ENCODE data around the gene FOXRED1. TPM values are rescaled to one million over a fixed set of nuclear protein-coding genes. Genes with fewer than 3 reads are reported as not detected.
A peak's percentile ranks its signal among the peaks of the same experiment; 100 is the strongest.

FOXRED1 gene
- total RNA-seq, 1 experiment from 2014 or later: 67.5 TPM

GRCh38 chr11:126263489-126263888 is 5.5 kb upstream of the FOXRED1 start:
- Histone ChIP-seq H2AK5ac (ENCODE audit: insufficient read length, low read length) (no peak overlapping the region), H3K4me1 (ENCODE audit: insufficient read depth, low read length) (no peaks in the 10 kb centered on the region; the same call in 1 of the 2 replicates), H3K23ac (ENCODE audit: insufficient read length, low read depth, low read length) (no peak overlapping the region), H4K8ac (replicated peaks; ENCODE audit: insufficient read length, low read depth, low read length) (no peak overlapping the region), H3T11ph (ENCODE audit: low read length) (no peak overlapping the region), H2AFZ (ENCODE audit: low read length) (no peak overlapping the region), H4K91ac (ENCODE audit: insufficient read length, low read depth, low read length) (no peak overlapping the region), H3K27ac (ENCODE audit: insufficient read length, low read depth, low read length) (no peak overlapping the region), H3K79me1 (ENCODE audit: insufficient read depth, low read depth, low read length, poor library complexity, severe bottlenecking) (peaks cover 4% of the 10 kb centered on the region), H3K9me3 (ENCODE audit: control insufficient read depth, low read depth, low read length) (no peaks in the 10 kb centered on the region), H4K20me1 (ENCODE audit: control insufficient read depth, insufficient read depth, insufficient read length) (no peaks in the 10 kb centered on the region), H3K9ac (ENCODE audit: extremely low read depth, insufficient read length, low read length) (no peak overlapping the region), H3K14ac (ENCODE audit: insufficient read depth, low read length) (no peak overlapping the region), H2BK5ac (ENCODE audit: insufficient read length, low read length) (no peak overlapping the region), H2BK20ac (ENCODE audit: low read depth, low read length, poor library complexity, severe bottlenecking) (no peak overlapping the region), H2BK120ac (ENCODE audit: low read depth, low read length, poor library complexity, severe bottlenecking) (no peak overlapping the region), H3K23me2 (ENCODE audit: insufficient read length, low read depth, low read length, poor library complexity, severe bottlenecking) (peaks cover 4% of the 10 kb centered on the region), H3K27me3 (ENCODE audit: insufficient read depth, low read length) (no peaks in the 10 kb centered on the region), H2BK12ac (ENCODE audit: insufficient read length, low read depth, low read length) (no peak overlapping the region), H3K4ac (ENCODE audit: low read depth, low read length) (no peak overlapping the region), H2BK15ac (ENCODE audit: low read depth, low read length) (no peak overlapping the region), H3K18ac (ENCODE audit: insufficient read length, low read depth, low read length) (no peak overlapping the region), H3K79me2 (ENCODE audit: insufficient read depth, low read length) (peaks cover 5% of the 10 kb centered on the region; the same call in 1 of the 2 replicates), H3K56ac (ENCODE audit: insufficient read length, low read depth, low read length) (no peak overlapping the region), H3K4me2 (ENCODE audit: insufficient read depth, insufficient read length, low read length) (no peak overlapping the region), H4K5ac (ENCODE audit: insufficient read length, low read depth, low read length) (no peak overlapping the region)
- DNase-seq: no peak
- H3K27me3 Mint-ChIP-seq (ENCODE audit: low read depth): peaks cover 2% of the 10 kb centered on the region; the same call in 1 of the 2 replicates
- H3K36me3 Mint-ChIP-seq (ENCODE audit: insufficient read depth in 1 of 3, low read depth in 3 of 3): peaks cover 44 to 76% (median 65%) of the 10 kb centered on the region in 3 experiments
- H3K9me3 Mint-ChIP-seq: no peaks in the 10 kb centered on the region
- no CpG with 5 or more reads among the region's 6 CpGs for WGBS (ENCODE audit: extremely low coverage, insufficient read length, low lambda C conversion rate)
- peaks cover 4 to 5% of the 10 kb centered on the region in 2 experiments for H3K4me1 Mint-ChIP-seq
- H3K27ac Mint-ChIP-seq: 0 out of 7 replicates have a peak overlapping the region, but pooled peaks of 1 of the 3 experiments have one; percentile 34
- TF ChIP-seq CTCF (conservative IDR thresholded peaks at IDR 0.05): no peak
- no peak overlapping the region for H3K4me3 Mint-ChIP-seq
